HG02623 (cell line): ENCODE data around the gene BEST1.
A peak's percentile ranks its signal among the peaks of the same experiment; 100 is the strongest.
"Not testable (repeated sequence)": the region's sequence is repeated elsewhere in the genome, so short reads cannot be mapped to it uniquely, and the experiment has no call there.

Source experiments
- ATAC-seq: cut with Tn5 transposase; IDR thresholded peaks from one replicate; pipeline ENCODE4 v1.9.1; 2021; ENCODE audit warnings: moderate library complexity; ENCODE audit not compliant: unreplicated experiment

BEST1 gene

DNA sequence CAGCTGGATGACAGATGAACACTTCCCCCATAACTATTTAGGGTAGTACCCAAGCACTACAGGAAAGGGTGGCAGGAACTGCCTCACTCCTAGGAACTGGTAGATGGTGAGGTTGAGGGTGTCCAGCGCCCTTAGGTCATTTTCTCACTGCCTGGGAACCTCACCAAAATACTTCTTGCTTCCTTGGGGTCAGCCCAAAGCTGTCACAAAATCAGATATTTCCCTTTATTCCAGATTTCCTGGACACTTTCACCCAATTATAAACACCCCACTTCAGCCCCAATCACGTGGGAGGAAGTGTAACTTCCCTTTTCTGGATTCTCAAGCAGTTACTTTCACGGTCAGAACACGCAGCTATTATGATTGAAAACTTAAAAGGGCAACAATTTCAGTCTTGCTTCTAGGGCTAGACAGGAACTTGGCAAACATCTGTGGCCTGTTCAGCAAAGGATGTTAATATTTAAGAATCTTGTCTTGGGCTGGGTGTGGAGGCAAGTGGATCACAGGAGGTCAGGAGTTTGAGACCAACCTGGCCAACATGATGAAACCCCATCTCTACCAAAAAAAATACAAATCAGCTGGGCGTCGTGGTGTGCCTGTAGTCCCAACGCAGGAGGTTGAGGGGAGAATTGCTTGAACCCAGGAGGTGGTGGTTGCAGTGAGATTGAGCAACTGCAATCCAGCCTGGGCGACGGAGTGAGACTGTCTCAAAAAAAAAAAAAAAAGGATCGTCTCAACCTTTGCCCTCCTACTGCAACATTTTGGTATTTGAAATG is 13.3 kb downstream of the BEST1 start:
- ATAC-seq, result no peak

DNA sequence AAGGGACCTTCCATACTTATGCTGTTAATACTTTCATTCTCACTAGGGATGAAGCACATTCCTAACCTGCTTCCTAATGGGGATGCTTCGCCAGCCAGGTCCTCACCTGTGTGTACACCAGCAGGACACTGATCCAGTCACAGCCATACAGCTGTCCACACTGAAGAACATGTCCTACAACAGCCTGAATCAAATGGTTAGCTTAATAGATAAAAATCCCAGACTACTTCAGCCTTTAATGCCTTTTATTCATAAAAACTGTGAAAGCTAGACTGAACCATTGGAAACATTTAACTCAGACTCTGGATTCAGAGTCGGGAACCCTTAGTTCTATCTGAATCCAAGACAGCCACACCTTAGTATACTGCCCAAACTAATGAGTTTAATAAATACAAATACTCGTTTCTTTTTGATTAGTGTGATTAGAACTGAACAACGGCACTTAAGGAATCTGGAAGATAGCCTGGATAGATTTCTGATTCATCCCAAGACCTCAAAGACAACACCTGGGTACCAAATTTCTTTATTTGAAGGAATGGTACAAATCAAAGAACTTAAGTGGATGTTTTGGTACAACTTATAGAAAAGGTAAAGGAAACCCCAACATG is 14.0 kb downstream of the BEST1 start:
- ATAC-seq, result no peak

DNA sequence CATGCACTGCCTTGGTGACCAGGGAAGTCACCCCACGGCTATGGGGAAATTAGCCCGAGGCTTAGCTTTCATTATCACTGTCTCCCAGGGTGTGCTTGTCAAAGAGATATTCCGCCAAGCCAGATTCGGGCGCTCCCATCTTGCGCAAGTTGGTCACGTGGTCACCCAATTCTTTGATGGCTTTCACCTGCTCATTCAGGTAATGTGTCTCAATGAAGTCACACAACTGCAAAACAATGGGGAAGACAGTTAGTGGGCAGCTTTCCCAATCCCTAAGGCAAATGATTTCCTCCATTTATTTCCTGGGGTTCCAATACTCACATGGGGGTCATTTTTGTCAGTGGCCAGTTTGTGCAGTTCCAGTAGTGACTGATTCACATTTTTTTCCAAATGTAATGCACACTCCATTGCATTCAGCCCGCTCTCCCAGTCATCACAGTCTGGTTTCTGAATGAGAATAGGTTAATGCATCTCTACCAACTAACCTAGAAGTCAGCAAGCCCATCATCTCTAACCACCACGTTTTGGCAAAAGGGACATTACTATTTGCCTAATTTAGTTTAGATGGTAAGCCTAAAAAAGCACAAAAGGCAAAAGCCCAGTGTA is 14.6 kb downstream of the BEST1 start:
- not testable (repeated sequence) for ATAC-seq

DNA sequence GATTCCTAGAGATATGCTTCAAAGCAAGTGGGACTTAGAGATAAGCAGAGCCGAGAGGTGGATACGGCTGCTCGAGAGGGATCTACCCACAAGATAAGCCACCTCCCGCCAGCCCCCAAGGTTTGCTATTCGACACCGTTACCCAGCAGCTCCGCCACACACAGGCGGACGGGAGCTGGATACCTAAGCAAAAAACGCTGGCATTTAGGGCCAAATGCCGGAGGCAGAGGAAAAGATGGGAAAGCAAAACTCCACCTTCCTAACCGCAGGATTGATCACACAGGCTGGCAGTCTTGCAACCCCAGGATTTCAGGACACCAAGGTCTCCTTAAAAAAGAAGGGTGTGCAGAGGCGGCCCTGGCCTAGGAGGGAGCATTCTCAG is 16.6 kb downstream of the BEST1 start:
- ATAC-seq, result no peak

DNA sequence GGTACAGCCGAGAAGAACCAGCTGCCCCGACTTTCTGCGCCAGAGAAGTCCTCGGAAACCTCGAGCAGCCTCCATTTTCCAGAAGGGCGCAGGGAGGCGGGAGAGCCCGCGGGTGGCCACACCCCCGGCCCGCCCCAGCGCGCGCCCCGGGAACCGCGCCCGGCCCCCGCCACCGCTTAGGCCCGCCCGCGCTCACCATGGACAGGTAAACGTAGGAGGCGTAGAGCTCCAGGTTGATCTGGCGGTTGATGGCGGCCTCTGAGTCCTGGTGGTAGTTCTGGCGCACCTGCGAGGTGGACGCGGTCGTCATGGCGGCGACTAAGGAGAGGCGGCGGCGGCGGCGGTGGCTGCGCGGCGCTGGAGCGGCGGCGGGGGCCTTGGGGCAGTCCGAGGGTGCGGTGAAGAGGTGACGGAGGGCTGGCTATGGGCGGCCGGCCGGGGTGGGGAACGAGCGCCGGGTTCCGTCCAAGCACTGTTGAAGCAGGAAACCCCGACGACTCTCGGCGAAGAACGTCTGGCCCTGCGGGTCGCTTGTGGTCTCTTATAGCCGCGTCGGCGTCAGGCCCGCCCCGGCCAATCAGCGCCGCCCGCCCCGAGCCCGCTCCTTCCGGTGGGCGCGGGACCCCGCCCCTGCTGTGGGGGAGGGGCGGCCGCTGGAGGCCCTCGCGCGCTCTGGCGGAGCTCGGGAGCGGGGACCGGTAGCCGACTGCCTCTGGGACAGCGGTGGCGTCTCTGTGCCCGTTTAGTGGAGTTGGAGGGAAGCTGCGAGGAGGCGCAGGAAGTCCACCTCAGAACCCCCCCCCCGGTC is 17.2 kb downstream of the BEST1 start, which contains the start of gene FTH1:
Gene FTH1 (minus strand): TSS at position 519 of the 808 bp plus-strand sequence. CDS start 209 bp downstream, at position 310.
- ATAC-seq, result peak; percentile 54

DNA sequence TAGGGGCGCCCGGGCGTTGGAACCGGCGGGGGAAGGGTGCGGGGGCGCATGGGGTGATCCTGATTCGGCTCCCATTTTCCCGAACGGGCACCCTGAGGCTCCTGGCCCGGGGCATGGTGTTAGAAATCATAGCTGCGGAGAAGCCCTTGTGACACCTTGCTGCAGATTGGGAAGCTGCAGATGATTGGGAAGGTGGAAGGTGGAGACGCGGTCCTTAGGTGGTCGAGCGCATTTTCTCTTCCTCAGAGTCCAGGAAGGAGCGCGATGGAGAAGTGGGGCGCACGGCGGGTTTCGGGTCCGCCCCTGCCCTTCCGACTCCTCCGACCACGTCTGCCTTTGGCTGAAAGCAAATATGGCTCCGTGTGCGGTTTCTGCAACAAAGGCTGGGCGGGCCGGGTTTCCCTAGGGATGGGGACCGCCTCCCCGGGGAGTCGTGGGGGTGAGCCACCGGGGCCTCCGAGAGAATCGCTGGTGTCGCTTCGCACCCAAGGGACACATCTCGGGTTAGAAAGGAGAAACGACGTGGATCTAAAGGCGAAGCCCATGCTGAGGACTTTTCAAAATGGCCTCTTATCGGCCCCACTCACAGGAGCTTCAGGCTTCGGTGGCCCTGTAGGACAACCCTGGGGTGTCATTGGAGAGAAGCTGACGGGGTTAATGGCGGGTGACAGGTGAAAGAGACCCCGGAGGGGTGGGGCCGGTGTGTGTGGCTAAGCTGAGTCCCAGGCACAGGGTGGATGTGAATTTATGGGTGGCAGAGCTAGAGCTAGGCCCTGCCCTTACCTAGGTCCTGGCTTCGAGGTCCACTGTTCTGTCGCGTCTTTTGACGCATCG is 18.0 kb downstream of the BEST1 start:
- peak; percentile 19 for ATAC-seq

DNA sequence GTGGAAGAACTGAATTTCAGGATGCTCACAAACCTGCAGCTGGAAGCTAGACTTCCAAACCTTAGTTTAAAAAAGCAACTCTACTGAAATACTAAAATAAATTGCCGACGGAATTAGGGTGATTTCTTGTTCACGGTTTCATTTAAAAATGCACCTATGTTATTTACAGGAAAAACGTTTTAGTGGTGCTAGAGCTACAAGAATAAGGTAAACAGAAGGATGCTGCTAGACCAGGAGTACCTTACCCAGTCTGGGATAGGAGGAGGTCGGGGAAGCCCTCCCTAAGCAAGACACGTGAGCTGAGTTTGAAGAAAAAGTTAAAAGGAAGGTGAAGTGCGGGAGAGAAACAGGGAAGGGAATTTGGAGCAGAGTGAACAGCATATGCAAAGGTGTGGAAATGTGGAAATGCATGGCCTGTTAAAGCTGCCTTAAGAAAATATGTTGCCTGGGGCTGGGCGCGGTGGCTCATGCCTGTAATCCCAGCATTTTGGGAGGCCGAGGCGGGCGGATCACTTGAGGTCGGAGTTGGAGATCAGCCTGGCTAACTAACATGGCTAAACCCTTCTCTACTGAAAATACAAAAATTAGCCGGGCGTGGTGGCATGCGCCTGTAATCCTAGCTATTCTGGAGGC is 18.7 kb downstream of the BEST1 start:
- no peak for ATAC-seq

DNA sequence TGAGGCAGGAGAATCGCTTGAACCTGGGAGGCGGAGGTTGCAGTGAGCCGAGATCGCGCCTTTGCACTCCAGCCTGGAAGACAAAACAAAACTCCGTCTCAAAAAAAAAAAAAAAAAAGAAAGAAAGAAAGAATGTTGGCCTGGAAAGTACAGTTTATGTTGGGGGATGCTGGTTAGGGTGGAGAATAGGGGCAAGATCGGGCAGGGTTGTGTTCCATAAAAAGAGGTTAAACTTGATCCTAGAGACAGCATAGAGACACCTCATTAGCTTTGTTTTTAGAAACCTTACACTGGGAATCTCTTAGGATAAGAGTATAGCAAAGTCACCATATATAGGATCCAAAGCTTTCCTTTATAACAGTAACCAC is 19.2 kb downstream of the BEST1 start:
- no peak for ATAC-seq

DNA sequence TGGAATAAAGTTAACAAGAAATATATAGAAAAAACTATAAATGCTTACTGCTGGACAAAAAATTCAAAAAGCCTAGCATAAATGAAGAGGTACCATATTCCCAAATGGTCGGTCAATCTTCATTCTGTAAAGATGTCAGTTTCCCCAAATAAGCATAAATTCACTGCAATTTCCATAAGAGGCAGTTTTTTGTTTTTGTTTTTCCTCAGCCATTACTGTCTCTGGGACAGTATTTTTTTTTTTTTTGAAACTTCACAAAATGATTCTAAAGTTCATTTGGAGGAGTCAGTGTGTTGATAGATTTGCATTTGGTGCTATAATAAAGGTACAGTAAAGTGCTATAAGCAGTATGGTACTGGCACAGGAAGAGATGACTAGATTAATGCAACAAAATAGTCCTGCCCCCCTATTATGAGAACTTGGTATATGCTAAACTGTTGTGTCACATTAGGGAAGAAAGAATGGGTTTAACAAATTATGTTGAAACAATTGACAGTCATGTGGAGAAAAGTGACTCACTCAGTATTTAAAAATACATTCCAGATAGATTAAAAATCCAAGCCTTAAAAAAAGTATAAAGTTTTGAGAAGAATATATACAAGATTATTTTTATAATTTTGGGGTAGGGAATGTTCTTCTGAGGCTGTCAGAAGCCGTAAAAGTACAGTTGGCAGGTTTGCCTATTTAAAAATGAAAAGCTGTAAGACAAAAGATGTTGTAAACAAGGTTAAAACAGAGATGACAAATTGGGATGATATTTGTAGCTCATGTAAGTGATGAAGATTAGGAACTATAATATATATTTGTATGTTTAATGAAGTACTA is 19.9 kb downstream of the BEST1 start:
- no peak for ATAC-seq

DNA sequence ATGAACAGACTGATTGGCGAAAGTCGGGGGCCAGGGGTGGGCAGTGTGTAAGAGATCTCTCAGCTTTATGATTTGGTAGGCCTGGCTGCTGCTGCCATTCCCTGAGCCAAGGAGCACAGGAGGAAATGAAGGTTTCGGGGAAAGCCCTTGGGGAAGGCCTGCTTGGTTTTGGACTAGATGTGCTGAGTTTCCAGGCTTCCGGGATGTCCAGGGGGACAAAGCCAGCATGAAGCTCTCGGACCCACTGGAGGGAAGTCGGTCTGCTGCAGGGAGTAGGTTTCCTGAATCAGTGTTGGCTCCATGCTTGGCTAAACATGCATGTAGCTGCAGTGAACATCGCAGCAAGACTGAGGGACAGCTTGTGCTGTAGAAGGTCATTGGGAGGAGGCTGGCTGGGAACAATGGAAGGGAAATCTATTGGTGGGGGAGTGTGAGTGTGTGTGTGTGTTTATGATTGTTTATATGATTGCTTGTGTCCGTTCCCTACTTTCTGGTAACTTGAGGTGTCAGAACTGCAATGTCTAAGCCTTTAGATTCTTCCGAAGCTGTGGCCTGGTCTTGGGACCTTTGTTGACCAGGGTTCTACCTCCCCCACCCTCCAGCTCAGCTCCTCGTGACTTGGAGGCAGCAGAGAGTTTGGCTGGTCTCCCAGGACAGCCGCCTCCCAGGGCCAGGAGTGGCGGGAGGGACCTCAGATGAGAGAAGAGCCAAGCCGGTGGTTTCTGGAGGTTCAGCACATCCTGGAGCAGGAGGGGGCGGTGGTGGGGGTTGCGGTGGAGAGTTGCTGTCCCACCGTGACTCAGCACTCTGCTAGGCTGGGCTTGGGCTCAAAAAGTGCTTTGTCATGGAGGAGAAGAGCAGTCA is 21.3 kb downstream of the BEST1 start:
- no peak for ATAC-seq

DNA sequence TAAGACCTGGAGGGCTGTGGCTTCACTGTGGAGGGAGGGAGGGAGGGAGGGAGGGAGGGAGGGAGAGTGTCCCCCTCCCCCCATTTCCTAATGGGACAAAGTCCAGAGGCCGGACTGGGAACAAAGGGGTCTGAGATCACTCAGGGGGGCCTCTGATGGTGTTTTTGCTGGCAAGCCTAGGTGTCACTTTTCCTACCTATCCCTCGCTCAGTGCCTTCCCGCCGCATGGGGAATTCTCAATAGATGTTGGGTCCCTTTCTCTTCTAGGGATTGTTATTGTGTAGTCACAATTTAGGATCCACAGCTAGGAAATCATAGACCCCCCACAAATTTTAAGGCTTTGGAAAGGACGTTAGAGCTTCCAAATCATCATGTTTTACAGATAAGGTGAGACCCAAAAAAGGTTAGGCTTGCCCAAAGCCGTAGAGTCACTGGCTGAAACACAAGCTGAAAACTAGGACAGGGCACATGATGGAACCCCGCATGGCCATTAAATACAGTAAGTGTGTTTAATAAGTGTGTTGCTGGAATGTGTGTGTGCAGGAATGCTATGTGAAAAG is 22.0 kb downstream of the BEST1 start:
- ATAC-seq, result no peak

DNA sequence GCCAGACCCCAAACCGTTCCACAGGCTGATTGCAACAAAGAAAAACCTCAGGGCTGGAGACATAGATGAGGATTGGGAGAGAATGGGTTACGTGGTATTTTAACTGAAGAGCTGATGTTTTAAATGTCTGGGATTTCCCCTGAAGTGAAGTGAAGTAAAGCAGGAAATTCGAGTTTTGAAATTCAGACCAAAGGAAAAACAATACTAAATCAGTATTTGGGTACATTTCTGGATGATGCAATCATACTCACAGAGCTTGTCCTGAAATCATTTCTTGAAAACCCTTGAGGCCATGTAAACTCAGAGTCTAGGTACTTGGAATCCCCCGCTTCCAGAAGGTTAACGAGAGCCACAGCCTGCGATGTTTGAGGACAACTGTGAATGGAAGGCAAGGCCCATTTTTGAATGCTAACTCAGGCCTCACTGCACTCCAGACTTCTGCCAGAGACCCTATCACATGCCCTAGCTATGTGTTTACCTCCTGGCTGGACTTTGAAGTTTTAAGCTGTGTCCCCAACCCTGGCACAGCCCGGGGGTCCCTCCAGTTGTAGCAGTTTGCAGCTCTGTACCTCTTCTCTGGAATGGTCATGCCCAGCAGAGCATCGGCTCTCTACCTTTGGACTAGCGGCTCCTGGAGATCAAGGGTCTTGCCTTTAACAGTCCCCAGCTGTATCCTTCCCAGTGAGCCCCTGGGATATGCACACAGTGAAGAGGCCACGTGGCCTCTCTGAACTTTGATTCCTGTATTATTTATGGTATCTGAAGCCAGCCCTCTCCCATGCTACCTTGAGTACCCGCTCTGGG is 22.7 kb downstream of the BEST1 start:
- no peak for ATAC-seq

DNA sequence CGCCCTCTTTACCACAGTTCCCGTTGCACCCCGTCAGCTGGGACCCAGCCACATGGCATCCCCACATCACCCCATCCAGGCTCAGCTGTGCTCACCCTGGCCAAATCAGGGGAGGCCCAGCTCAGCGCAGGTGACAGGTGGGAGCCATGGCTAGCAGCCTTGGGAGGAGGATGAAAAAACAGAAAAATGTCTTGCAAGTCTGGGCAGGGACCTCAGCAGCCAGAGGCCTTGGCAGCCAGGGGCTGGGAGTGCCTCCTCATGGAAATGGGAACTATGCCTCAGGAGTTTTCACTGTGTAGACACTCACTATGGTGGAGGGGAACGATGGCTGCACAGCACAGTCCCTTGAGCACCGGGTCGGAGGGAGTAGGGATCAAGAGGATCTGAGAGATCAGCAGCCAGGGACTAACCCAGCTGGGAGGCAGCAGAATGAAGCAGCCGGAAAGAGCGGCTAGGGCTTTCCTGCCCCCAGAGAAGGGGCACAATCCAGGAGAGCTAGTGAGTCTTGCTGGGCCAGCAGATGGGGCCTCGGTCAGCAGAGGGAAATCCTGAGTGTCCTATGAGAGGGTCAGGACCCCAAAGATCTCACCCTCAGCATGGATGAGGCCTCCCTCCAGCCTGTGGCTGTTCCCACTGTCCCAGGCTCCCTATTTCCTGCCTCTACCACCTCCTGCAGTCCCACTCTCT is 23.5 kb downstream of the BEST1 start:
- ATAC-seq, result no peak

DNA sequence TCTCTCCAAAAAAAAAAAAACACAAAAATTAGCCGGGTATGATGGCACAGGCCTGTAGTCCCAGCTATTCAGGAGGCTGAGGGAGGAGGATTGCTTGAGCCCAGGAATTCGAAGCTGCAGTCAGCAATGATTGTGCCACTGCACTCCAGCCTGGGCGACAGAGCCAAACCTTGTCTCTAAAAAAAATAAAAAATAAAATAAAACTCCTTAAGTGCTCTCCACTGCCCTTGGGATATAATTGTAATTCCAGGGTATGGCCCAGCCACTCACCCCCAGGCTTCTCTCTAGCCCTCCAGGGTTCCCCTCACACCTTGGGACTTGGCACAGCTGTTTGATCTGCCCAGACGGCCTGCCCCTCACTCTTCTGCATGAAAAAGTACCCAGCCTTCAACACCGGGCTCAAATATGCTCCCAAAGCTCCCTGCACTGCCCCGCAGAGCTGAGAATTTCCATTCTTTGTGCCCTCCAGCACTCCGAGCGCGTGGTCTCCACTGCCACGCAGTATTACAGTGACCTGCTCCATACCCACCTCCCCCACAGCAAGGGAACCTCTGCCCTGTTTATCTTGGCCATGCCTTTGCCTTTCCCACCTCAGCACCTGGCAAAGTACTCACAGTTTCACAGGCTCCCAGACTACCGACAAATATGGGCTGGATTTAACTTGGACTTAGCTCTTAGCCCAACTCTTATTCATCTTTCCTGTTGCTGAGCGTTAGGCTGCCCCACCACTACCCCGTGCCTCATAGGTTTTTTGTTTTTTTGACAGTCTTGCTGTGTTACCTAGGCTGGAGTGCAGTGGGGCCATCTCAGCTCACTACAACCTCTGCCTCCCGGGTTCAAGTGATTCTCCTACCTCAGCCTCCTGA is 24.8 kb downstream of the BEST1 start:
- ATAC-seq, result no peak

DNA sequence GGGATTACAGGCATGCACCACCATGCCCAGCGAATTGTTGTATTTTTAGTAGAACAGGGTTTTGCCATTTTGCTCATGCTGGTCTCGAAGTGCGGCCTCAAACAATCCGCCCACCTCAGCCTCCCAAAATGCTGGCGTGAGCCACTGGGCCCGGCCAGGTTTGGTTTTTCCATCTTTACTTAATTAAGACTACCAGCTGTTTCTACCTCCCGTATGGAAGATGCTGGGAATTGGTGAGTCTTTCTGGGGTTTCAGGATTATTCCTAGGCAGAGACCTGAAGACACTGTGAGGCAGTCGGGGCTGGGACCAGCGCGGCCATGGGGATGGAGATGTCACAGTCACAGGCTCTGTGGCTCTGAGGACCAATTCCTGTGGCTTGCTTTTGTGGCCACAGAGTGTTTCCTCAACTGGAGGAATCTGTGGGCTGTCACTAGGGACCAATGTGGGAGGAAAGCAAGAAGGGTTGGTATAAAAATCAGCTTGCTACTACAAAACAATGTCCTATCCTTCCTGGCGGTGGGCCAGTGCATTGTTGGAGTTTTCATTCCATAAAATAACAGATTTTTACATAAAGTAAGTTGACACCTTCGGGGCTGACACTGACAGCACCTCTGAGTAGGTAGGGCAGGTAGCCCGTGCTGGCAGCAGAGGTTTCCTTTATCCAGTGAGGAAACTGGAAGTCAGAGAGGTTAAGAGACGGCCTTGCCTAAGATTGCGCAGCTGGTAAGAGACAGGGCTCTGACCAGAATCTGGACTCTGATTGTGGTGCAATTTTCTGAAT is 25.7 kb downstream of the BEST1 start:
- no peak for ATAC-seq
